GM12878 (cell line): Measurements from ENCODE around the gene ADGRV1.

Source experiments
- NRF1 ChIP-seq: conservative IDR thresholded peaks from 2 replicates; pipeline ENCODE4 v1.6.1; 2011; ENCODE audit warnings: mild to moderate bottlenecking, low read depth, low read length, improper control_type of control experiment
- SIN3A ChIP-seq: IDR thresholded peaks from 2 replicates; pipeline ENCODE4 v1.6.1; 2012; ENCODE audit warnings: low read depth, low read length, improper control_type of control experiment

DNA sequence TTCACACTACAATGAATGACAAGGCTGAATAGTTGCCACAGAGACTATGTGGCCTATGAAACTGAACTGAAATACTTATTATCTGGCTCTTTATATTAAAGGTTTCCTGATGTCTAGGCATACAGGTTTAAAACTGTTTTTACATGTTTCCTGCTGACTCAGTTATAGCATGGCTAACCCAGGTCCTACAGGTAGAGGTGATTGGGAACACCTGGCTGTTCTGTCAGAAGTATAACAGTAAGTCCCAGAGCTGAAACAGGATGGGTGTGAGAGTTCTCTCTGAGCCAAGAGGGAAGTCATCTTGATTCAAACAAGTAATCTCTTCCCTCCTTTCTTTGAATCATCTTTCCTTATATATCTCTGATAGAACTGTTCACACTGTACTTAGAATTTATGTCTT is 4.9 kb upstream of the ADGRV1 start:
- TF ChIP-seq NRF1 = no peak
- no peak for TF ChIP-seq SIN3A
